Breast epithelium (tissue), 4 donors: ENCODE data around the gene B3GALT6. TPM values are rescaled to one million over a fixed set of nuclear protein-coding genes. Genes with fewer than 3 reads are reported as not detected.

Experiments used
- DNase-seq, 2 donors: peaks; one replicate each; pipeline ENCODE4 v3.0.0-alpha.2; 2019; ENCODE audit warnings: low spot score in 2 of 2
- H3K27ac ChIP-seq, 2 donors: fragments of 200-600 bp; sonication (generic) in 1 of 2; one replicate each; pipeline ENCODE4 v1.5.1; 2016 to 2019; ENCODE audit warnings: mild to moderate bottlenecking in 1 of 2
- H3K27me3 ChIP-seq, 2 donors: fragments of 200-600 bp; sonication (generic) in 1 of 2; one replicate each; pipeline versions ENCODE4 v1.5.1 to v1.6.0; 2017 to 2019; ENCODE audit warnings: control low read depth in 1 of 2, mild to moderate bottlenecking in 1 of 2
- H3K36me3 ChIP-seq: fragments of 200-600 bp; one replicate; pipeline ENCODE4 v1.5.1; 2019
- H3K4me1 ChIP-seq, 2 donors: fragments of 200-600 bp; sonication (generic); one replicate each; pipeline ENCODE4 v1.5.1; 2016 to 2019; ENCODE audit warnings: control low read depth in 1 of 2
- H3K4me3 ChIP-seq, 3 donors: fragments of 200-600 bp; sonication (generic); 1 replicate in 2 of 3; 2 replicates in 1 of 3; pipeline ENCODE4 v1.5.1; 2016 to 2019; ENCODE audit warnings: mild to moderate bottlenecking in 3 of 3, moderate library complexity in 2 of 3
- H3K9me3 ChIP-seq, 2 donors: fragments of 200-600 bp; sonication (generic) in 1 of 2; one replicate each; pipeline ENCODE4 v1.5.1; 2016 to 2019; ENCODE audit warnings: control low read depth in 1 of 2
- CTCF ChIP-seq, 3 donors: fragments of 450-650 bp; IDR thresholded peaks; one replicate each; pipeline ENCODE4 v1.5.1; 2016 to 2017; ENCODE audit warnings: antibody characterized with exemption in 3 of 3, mild to moderate bottlenecking in 3 of 3, moderate library complexity in 3 of 3
- POLR2A ChIP-seq: fragments of 450-650 bp; IDR thresholded peaks from one replicate; pipeline ENCODE4 v1.6.1; 2016; ENCODE audit warnings: antibody characterized with exemption, mild to moderate bottlenecking, moderate library complexity
- POLR2AphosphoS5 ChIP-seq, 3 donors: sonication (generic); formaldehyde crosslinking; IDR thresholded peaks; one replicate each; pipeline ENCODE4 v1.6.1; 2017; ENCODE audit warnings: antibody characterized with exemption in 3 of 3
- intact Hi-C: fragments of 100-400 bp; cut with DNase I; formaldehyde crosslinking; loops from one replicate; pipeline ENCODE4 v1.15.1; 2023; ENCODE audit warnings: low total_unique reads
- total RNA-seq, 3 donors: library from RNA; depleted of rRNA; stranded (reverse); fragments of >200 nt; gene quantifications; one replicate each; pipeline ENCODE4 v1.1.0, GENCODE V29; 2016

B3GALT6 gene
- total RNA-seq, 3 donors from 2014 or later = 14.4 to 16.0 (median 14.4) TPM

GRCh38 chr1:1219341-1219740, 12.7 kb upstream of the B3GALT6 start:
- no peaks in the 10 kb centered on the region for H3K27me3 ChIP-seq
- no peaks in the 10 kb centered on the region for H3K9me3 ChIP-seq
- no peak for TF ChIP-seq POLR2A
- no peak for TF ChIP-seq POLR2AphosphoS5 (IDR thresholded peaks at IDR 0.05)
- no peak for TF ChIP-seq CTCF (IDR thresholded peaks at IDR 0.05)
- H3K36me3 ChIP-seq = peaks cover 5% of the 10 kb centered on the region
- no peak overlapping the region for H3K27ac ChIP-seq
- H3K4me1 ChIP-seq = no peaks in the 10 kb centered on the region
- H3K4me3 ChIP-seq = no peak overlapping the region
- no peak for DNase-seq
- intact Hi-C loops = no loop called here

- TF ChIP-seq CTCF (IDR thresholded peaks at IDR 0.05) (no peak), POLR2AphosphoS5 (IDR thresholded peaks at IDR 0.05) (no peak), POLR2A (no peak)
- Histone ChIP-seq H3K4me3 (no peak overlapping the region), H3K27ac (no peak overlapping the region), H3K27me3 (no peaks in the 10 kb centered on the region), H3K4me1 (no peaks in the 10 kb centered on the region), H3K9me3 (no peaks in the 10 kb centered on the region), H3K36me3 (peaks cover 5% of the 10 kb centered on the region)
- intact Hi-C loops = no loop called here
- DNase-seq = no peak
Observed at GRCh38 chr1:1220197-1220596, 11.8 kb upstream of the B3GALT6 start.

- intact Hi-C loops = no loop called here
- no peak overlapping the region for H3K27ac ChIP-seq
- DNase-seq = no peak
- H3K27me3 ChIP-seq = no peaks in the 10 kb centered on the region
- TF ChIP-seq POLR2A (no peak), POLR2AphosphoS5 (IDR thresholded peaks at IDR 0.05) (no peak), CTCF (IDR thresholded peaks at IDR 0.05) (no peak)
- H3K4me3 ChIP-seq = no peak overlapping the region
- H3K9me3 ChIP-seq = no peaks in the 10 kb centered on the region
- H3K4me1 ChIP-seq = no peaks in the 10 kb centered on the region
- H3K36me3 ChIP-seq = peaks cover 5% of the 10 kb centered on the region
Observed at GRCh38 chr1:1221887-1222574, 10.0 kb upstream of the B3GALT6 start.

- Histone ChIP-seq H3K4me3 (no peak overlapping the region), H3K27me3 (no peaks in the 10 kb centered on the region), H3K9me3 (no peaks in the 10 kb centered on the region), H3K27ac (no peak overlapping the region), H3K36me3 (peaks cover 5% of the 10 kb centered on the region), H3K4me1 (no peaks in the 10 kb centered on the region)
- TF ChIP-seq POLR2AphosphoS5 (IDR thresholded peaks at IDR 0.05) (no peak), POLR2A (no peak), CTCF (IDR thresholded peaks at IDR 0.05) (no peak)
- DNase-seq = no peak
- intact Hi-C loops = no loop called here
Observed at GRCh38 chr1:1222575-1223225, 9.3 kb upstream of the B3GALT6 start.

- no peak for TF ChIP-seq POLR2A
- no peak for TF ChIP-seq CTCF (IDR thresholded peaks at IDR 0.05)
- no peak for TF ChIP-seq POLR2AphosphoS5 (IDR thresholded peaks at IDR 0.05)
- Histone ChIP-seq H3K4me3 (no peak overlapping the region), H3K36me3 (peaks cover 11% of the 10 kb centered on the region), H3K9me3 (no peaks in the 10 kb centered on the region), H3K4me1 (no peaks in the 10 kb centered on the region), H3K27ac (no peak overlapping the region), H3K27me3 (no peaks in the 10 kb centered on the region)
- intact Hi-C loops = no loop called here
- no peak for DNase-seq
Observed at GRCh38 chr1:1223321-1223720, 8.7 kb upstream of the B3GALT6 start.
